ENCODE measurements around the gene PCBP4. TPM values are rescaled to one million over a fixed set of nuclear protein-coding genes. Genes with fewer than 3 reads are reported as not detected.

PCBP4 gene
- total RNA-seq, 1 donor from 2014 or later = 30.5 TPM

GRCh38 chr3:51971350-51971749 lies 4.1 kb upstream of the PCBP4 start:
- Mint-ChIP-seq H3K27me3 (ENCODE audit: insufficient read depth, low read depth) (peaks cover 7% of the 10 kb centered on the region), H3K27ac (no peak overlapping the region), H3K36me3 (no peaks in the 10 kb centered on the region), H3K4me3 (peak overlapping the region; percentile 43), H3K4me1 (peaks cover 51% of the 10 kb centered on the region), H3K9me3 (no peaks in the 10 kb centered on the region)
- Histone ChIP-seq H3K9me3 (ENCODE audit: low read depth) (no peaks in the 10 kb centered on the region), H4K20me1 (ENCODE audit: low read depth) (peaks cover 2% of the 10 kb centered on the region), H3K4me3 (no peak overlapping the region), H3K27me3 (peaks cover 30% of the 10 kb centered on the region), H3K36me3 (no peaks in the 10 kb centered on the region), H3K27ac (no peak overlapping the region), H3K4me2 (no peak overlapping the region), H2AFZ (replicated peaks) (no peak overlapping the region), H3F3A (ENCODE audit: low read depth) (peaks cover 56% of the 10 kb centered on the region), H3K79me2 (ENCODE audit: low read depth) (no peaks in the 10 kb centered on the region), H3K9ac (no peak overlapping the region), H3K4me1 (peaks cover 44% of the 10 kb centered on the region)
- TF ChIP-seq EZH2phosphoT487 (IDR thresholded peaks at IDR 0.05) (no peak), EZH2 (IDR thresholded peaks at IDR 0.05) (no peak), CTCF (IDR thresholded peaks at IDR 0.05) (no peak)
- no peak for DNase-seq (ENCODE audit: low spot score)

GRCh38 chr3:51970606-51971300 lies 3.5 kb upstream of the PCBP4 start:
- Histone ChIP-seq H3K27ac (no peak overlapping the region), H2AFZ (replicated peaks) (no peak overlapping the region), H3F3A (ENCODE audit: low read depth) (peaks cover 53% of the 10 kb centered on the region), H4K20me1 (ENCODE audit: low read depth) (peaks cover 6% of the 10 kb centered on the region), H3K36me3 (no peaks in the 10 kb centered on the region), H3K27me3 (peaks cover 24% of the 10 kb centered on the region), H3K9me3 (ENCODE audit: low read depth) (no peaks in the 10 kb centered on the region), H3K4me2 (no peak overlapping the region), H3K4me1 (peaks cover 47% of the 10 kb centered on the region), H3K4me3 (no peak overlapping the region), H3K79me2 (ENCODE audit: low read depth) (no peaks in the 10 kb centered on the region), H3K9ac (no peak overlapping the region)
- Mint-ChIP-seq H3K4me3 (peak overlapping the region; percentile 43), H3K36me3 (no peaks in the 10 kb centered on the region), H3K27me3 (ENCODE audit: insufficient read depth, low read depth) (peaks cover 7% of the 10 kb centered on the region), H3K27ac (no peak overlapping the region), H3K4me1 (peaks cover 52% of the 10 kb centered on the region), H3K9me3 (no peaks in the 10 kb centered on the region)
- no peak for DNase-seq (ENCODE audit: low spot score)
- TF ChIP-seq EZH2phosphoT487 (IDR thresholded peaks at IDR 0.05) (no peak), EZH2 (IDR thresholded peaks at IDR 0.05) (no peak), CTCF (IDR thresholded peaks at IDR 0.05) (no peak)

- Mint-ChIP-seq H3K9me3 (no peaks in the 10 kb centered on the region), H3K4me1 (peaks cover 55% of the 10 kb centered on the region), H3K4me3 (no peak overlapping the region), H3K27me3 (ENCODE audit: insufficient read depth, low read depth) (peaks cover 9% of the 10 kb centered on the region), H3K36me3 (peaks cover 5% of the 10 kb centered on the region), H3K27ac (no peak overlapping the region)
- Histone ChIP-seq H3K36me3 (no peaks in the 10 kb centered on the region), H2AFZ (replicated peaks) (no peak overlapping the region), H3K9ac (no peak overlapping the region), H3K4me2 (peak overlapping the region; percentile 93), H3K79me2 (ENCODE audit: low read depth) (no peaks in the 10 kb centered on the region), H3F3A (ENCODE audit: low read depth) (peaks cover 48% of the 10 kb centered on the region), H4K20me1 (ENCODE audit: low read depth) (peaks cover 16% of the 10 kb centered on the region), H3K4me3 (no peak overlapping the region), H3K27me3 (peaks cover 16% of the 10 kb centered on the region), H3K9me3 (ENCODE audit: low read depth) (no peaks in the 10 kb centered on the region), H3K27ac (no peak overlapping the region), H3K4me1 (peaks cover 49% of the 10 kb centered on the region)
- TF ChIP-seq EZH2phosphoT487 (IDR thresholded peaks at IDR 0.05) (no peak), CTCF (IDR thresholded peaks at IDR 0.05) (no peak), EZH2 (IDR thresholded peaks at IDR 0.05) (no peak)
- DNase-seq (ENCODE audit: low spot score) = no peak
Measured at GRCh38 chr3:51969841-51970240, 2.6 kb upstream of the PCBP4 start.

All from neural progenitor cell (in vitro differentiated cells).